ENCODE results near the gene CCDC83. TPM values are rescaled to one million over a fixed set of nuclear protein-coding genes. Genes with fewer than 3 reads are reported as not detected.
"Not testable (repeated sequence)": the region's sequence is repeated elsewhere in the genome, so short reads cannot be mapped to it uniquely, and the experiment has no call there.

Gene CCDC83
- total RNA-seq, 1 experiment from 2014 or later, result not detected

GRCh38 chr11:85835263-85835662 lies 19.9 kb upstream of the CCDC83 start:
- Mint-ChIP-seq H3K9me3 (ENCODE audit: unreplicated experiment) (peaks cover 10% of the 10 kb centered on the region), H3K4me3 (ENCODE audit: unreplicated experiment) (no peak overlapping the region), H3K4me1 (ENCODE audit: low read depth, unreplicated experiment) (peaks cover 22% of the 10 kb centered on the region), H3K27ac (ENCODE audit: unreplicated experiment) (no peak overlapping the region), H3K27me3 (ENCODE audit: insufficient read depth, unreplicated experiment) (no peaks in the 10 kb centered on the region), H3K36me3 (ENCODE audit: insufficient read depth, unreplicated experiment) (no peaks in the 10 kb centered on the region)
- ChIA-PET CTCF (no interaction called here), POLR2A (no interaction called here)
- no peak for DNase-seq
- TF ChIP-seq CTCF (IDR thresholded peaks at IDR 0.05; ENCODE audit: insufficient read depth in 1 of 2, low read depth in 1 of 2, low read length in 1 of 2, severe bottlenecking in 1 of 2, unreplicated experiment in 1 of 2), result no peak
- H3K4me1 ChIP-seq, result peaks cover 21% of the 10 kb centered on the region
- H3K27me3 ChIP-seq (replicated peaks; ENCODE audit: control insufficient read depth, insufficient read depth, low read length), result no peaks in the 10 kb centered on the region
- intact Hi-C loops (cut with micrococcal nuclease; ENCODE audit: unreplicated experiment), result no loop called here
- H3K36me3 ChIP-seq (ENCODE audit: control insufficient read depth, insufficient read depth, low read length), result no peaks in the 10 kb centered on the region
- no peak overlapping the region for H3K4me3 ChIP-seq (ENCODE audit: low read depth, low read length)
- no TSS peak for BruUV-seq (replicated peaks)
- H3K9me3 ChIP-seq, result no peaks in the 10 kb centered on the region

DNA sequence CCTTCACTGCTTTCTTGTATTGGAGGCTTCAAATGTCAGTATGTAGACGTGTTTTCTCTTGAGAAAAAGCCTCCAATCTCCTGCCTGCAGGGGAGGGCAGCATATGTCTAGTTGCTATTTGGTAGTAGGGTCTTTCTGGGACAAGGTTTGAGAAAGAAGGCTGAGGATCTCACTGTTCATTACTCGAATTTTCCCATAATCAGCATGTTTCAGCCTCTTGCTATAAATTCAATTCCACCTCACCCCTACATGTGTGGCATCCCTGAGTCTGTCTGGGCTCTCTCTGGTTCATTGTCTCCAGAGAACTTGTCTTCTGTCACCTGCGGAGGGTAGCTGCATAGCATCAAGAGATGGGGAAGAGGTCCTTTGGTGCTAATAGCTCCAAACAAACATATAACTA lies 19.5 kb upstream of the CCDC83 start:
- Mint-ChIP-seq H3K36me3 (ENCODE audit: insufficient read depth, unreplicated experiment) (no peaks in the 10 kb centered on the region), H3K27me3 (ENCODE audit: insufficient read depth, unreplicated experiment) (no peaks in the 10 kb centered on the region), H3K4me3 (ENCODE audit: unreplicated experiment) (no peak overlapping the region), H3K4me1 (ENCODE audit: low read depth, unreplicated experiment) (peaks cover 18% of the 10 kb centered on the region), H3K9me3 (ENCODE audit: unreplicated experiment) (peaks cover 10% of the 10 kb centered on the region), H3K27ac (ENCODE audit: unreplicated experiment) (no peak overlapping the region)
- Histone ChIP-seq H3K4me3 (ENCODE audit: low read depth, low read length) (no peak overlapping the region), H3K9me3 (no peaks in the 10 kb centered on the region), H3K4me1 (peaks cover 17% of the 10 kb centered on the region), H3K27me3 (replicated peaks; ENCODE audit: control insufficient read depth, insufficient read depth, low read length) (no peaks in the 10 kb centered on the region), H3K36me3 (ENCODE audit: control insufficient read depth, insufficient read depth, low read length) (no peaks in the 10 kb centered on the region)
- BruUV-seq (replicated peaks), result no TSS peak
- DNase-seq, result no peak
- POLR2A ChIA-PET, result no interaction called here
- intact Hi-C loops (cut with micrococcal nuclease; ENCODE audit: unreplicated experiment), result no loop called here
- TF ChIP-seq CTCF (IDR thresholded peaks at IDR 0.05; ENCODE audit: insufficient read depth in 1 of 2, low read depth in 1 of 2, low read length in 1 of 2, severe bottlenecking in 1 of 2, unreplicated experiment in 1 of 2), result no peak
- CTCF ChIA-PET, result no interaction called here

DNA sequence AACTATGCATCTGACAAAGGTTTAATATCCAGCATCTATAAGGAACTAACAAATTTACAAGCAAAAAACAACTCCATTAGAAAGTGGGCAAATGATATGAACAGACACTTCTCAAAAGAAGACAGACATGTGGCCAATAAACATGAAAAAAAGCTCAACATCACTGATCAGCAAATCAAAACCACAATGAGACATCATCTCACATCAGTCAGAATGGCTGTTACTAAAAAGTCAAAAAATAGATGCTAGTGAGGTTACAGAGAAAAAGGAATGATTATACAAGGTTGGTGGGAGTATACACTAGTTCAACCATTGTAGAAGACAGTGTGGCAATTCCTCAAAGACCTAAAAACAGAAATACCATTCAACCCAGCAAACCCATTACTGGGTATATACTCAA lies 14.3 kb upstream of the CCDC83 start:
- intact Hi-C loops (cut with micrococcal nuclease; ENCODE audit: unreplicated experiment); H3K4me3 ChIP-seq (ENCODE audit: low read depth, low read length); H3K36me3 Mint-ChIP-seq (ENCODE audit: insufficient read depth, unreplicated experiment); POLR2A ChIA-PET; H3K27me3 Mint-ChIP-seq (ENCODE audit: insufficient read depth, unreplicated experiment); H3K9me3 ChIP-seq; H3K4me3 Mint-ChIP-seq (ENCODE audit: unreplicated experiment); H3K27ac Mint-ChIP-seq (ENCODE audit: unreplicated experiment); H3K36me3 ChIP-seq (ENCODE audit: control insufficient read depth, insufficient read depth, low read length); H3K4me1 Mint-ChIP-seq (ENCODE audit: low read depth, unreplicated experiment); H3K9me3 Mint-ChIP-seq (ENCODE audit: unreplicated experiment); CTCF ChIA-PET; DNase-seq; H3K27me3 ChIP-seq (replicated peaks; ENCODE audit: control insufficient read depth, insufficient read depth, low read length); BruUV-seq (replicated peaks): not testable (repeated sequence)
- peaks cover 14% of the 10 kb centered on the region; the same call in 1 of the 2 replicates for H3K4me1 ChIP-seq

GRCh38 chr11:85843929-85844328 lies 11.3 kb upstream of the CCDC83 start:
- ChIA-PET POLR2A (no interaction called here), CTCF (interaction anchor here (1.4 kb wide), 1 partner anchor 34 kb away, joined by 3 read pairs; no protein-coding TSS in a partner anchor)
- Mint-ChIP-seq H3K27ac (ENCODE audit: unreplicated experiment) (no peak overlapping the region), H3K36me3 (ENCODE audit: insufficient read depth, unreplicated experiment) (peaks cover 8% of the 10 kb centered on the region), H3K4me3 (ENCODE audit: unreplicated experiment) (no peak overlapping the region), H3K9me3 (ENCODE audit: unreplicated experiment) (peaks cover 9% of the 10 kb centered on the region), H3K4me1 (ENCODE audit: low read depth, unreplicated experiment) (peaks cover 14% of the 10 kb centered on the region), H3K27me3 (ENCODE audit: insufficient read depth, unreplicated experiment) (no peaks in the 10 kb centered on the region)
- no peak for DNase-seq
- Histone ChIP-seq H3K27me3 (replicated peaks; ENCODE audit: control insufficient read depth, insufficient read depth, low read length) (no peaks in the 10 kb centered on the region), H3K9me3 (peaks cover 5% of the 10 kb centered on the region; the same call in 1 of the 2 replicates), H3K4me3 (ENCODE audit: low read depth, low read length) (no peak overlapping the region), H3K36me3 (ENCODE audit: control insufficient read depth, insufficient read depth, low read length) (no peaks in the 10 kb centered on the region), H3K4me1 (peaks cover 14% of the 10 kb centered on the region; the same call in 1 of the 2 replicates)
- TF ChIP-seq CTCF (IDR thresholded peaks at IDR 0.05; ENCODE audit: insufficient read depth in 1 of 2, low read depth in 1 of 2, low read length in 1 of 2, severe bottlenecking in 1 of 2, unreplicated experiment in 1 of 2), result no peak
- intact Hi-C loops (cut with micrococcal nuclease; ENCODE audit: unreplicated experiment), result loop anchor here (2.0 kb wide), 2 partner anchors 13 to 33 kb away; partner anchors contain the start of gene SYTL2
- no TSS peak for BruUV-seq (replicated peaks)

All from Caco-2 (cell line).